ENCODE results near the gene SH3GLB1. TPM values are rescaled to one million over a fixed set of nuclear protein-coding genes. Genes with fewer than 3 reads are reported as not detected.

Gene SH3GLB1
- total and polyA plus RNA-seq, 10 of the 15 experiments (the other 5 are each of a cell fraction or from before 2014, with no cell fraction given): 18.0 to 59.0 (median 36.5) TPM

DNA sequence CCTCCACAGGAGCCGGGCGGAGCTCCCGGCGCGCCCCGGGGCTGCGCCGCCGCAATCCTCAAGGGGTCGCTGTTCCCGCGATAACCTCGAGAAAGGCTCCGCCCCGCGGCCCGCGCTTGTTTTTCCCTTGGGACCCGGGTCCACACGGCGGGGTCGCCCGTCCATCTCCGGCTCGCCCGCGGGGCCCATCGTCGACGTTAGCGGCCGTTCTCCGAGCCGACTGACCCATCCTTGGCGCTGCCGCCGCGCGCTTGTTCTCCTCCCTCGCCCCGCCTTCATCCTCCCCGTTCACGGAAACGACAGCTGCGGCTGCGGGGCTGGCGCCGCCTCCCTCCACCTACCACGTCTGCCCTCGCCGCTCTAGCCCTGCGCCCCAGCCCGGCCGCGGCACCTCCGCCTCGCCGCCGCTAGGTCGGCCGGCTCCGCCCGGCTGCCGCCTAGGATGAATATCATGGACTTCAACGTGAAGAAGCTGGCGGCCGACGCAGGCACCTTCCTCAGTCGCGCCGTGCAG is at the start of gene SH3GLB1 (continued):
- TF ChIP-seq MYC (IDR thresholded peaks at IDR 0.05; ENCODE audit: insufficient read depth, insufficient read length, insufficient replicate concordance, low read length, severe bottlenecking) (peak; percentile 57), CBX5 (IDR thresholded peaks at IDR 0.05; ENCODE audit: low read depth) (peak; percentile 86; the same call in 1 of the 2 replicates), RCOR1 (conservative IDR thresholded peaks at IDR 0.05; ENCODE audit: low read depth, low read length) (peak; percentile 82; the same call in 1 of the 2 replicates), NRF1 (conservative IDR thresholded peaks at IDR 0.05; ENCODE audit: low read depth, low read length) (no peak), NBN (IDR thresholded peaks at IDR 0.05) (peak; percentile 87; the same call in 1 of the 2 replicates), PAX5 (IDR thresholded peaks at IDR 0.05; ENCODE audit: borderline replicate concordance, low read depth, low read length) (peak; percentile 28; the same call in 1 of the 2 replicates), SMARCA5 (IDR thresholded peaks at IDR 0.05) (peak; percentile 67), IKZF2 (IDR thresholded peaks at IDR 0.05) (no peak; a peak in 1 of 4 replicates), SMAD1 (IDR thresholded peaks at IDR 0.05; ENCODE audit: low read depth, partially characterized antibody) (no peak), YY1 (IDR thresholded peaks at IDR 0.05; ENCODE audit: low read depth, low read length) (0 out of 2 replicates have a peak, but pooled peaks have one; percentile 7), RB1 (IDR thresholded peaks at IDR 0.05; ENCODE audit: borderline replicate concordance) (peak; percentile 97), ZNF24 (IDR thresholded peaks at IDR 0.05) (0 out of 2 replicates have a peak, but pooled peaks have one; percentile 6), POLR2AphosphoS5 (IDR thresholded peaks at IDR 0.05; ENCODE audit: low read length) (peak; percentile 30)
- TF ChIP-seq, protein P1, sequence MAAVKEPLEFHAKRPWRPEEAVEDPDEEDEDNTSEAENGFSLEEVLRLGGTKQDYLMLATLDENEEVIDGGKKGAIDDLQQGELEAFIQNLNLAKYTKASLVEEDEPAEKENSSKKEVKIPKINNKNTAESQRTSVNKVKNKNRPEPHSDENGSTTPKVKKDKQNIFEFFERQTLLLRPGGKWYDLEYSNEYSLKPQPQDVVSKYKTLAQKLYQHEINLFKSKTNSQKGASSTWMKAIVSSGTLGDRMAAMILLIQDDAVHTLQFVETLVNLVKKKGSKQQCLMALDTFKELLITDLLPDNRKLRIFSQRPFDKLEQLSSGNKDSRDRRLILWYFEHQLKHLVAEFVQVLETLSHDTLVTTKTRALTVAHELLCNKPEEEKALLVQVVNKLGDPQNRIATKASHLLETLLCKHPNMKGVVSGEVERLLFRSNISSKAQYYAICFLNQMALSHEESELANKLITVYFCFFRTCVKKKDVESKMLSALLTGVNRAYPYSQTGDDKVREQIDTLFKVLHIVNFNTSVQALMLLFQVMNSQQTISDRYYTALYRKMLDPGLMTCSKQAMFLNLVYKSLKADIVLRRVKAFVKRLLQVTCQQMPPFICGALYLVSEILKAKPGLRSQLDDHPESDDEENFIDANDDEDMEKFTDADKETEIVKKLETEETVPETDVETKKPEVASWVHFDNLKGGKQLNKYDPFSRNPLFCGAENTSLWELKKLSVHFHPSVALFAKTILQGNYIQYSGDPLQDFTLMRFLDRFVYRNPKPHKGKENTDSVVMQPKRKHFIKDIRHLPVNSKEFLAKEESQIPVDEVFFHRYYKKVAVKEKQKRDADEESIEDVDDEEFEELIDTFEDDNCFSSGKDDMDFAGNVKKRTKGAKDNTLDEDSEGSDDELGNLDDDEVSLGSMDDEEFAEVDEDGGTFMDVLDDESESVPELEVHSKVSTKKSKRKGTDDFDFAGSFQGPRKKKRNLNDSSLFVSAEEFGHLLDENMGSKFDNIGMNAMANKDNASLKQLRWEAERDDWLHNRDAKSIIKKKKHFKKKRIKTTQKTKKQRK (IDR thresholded peaks at IDR 0.05; ENCODE audit: low read depth, low read length): no peak
- TF ChIP-seq, protein P2, sequence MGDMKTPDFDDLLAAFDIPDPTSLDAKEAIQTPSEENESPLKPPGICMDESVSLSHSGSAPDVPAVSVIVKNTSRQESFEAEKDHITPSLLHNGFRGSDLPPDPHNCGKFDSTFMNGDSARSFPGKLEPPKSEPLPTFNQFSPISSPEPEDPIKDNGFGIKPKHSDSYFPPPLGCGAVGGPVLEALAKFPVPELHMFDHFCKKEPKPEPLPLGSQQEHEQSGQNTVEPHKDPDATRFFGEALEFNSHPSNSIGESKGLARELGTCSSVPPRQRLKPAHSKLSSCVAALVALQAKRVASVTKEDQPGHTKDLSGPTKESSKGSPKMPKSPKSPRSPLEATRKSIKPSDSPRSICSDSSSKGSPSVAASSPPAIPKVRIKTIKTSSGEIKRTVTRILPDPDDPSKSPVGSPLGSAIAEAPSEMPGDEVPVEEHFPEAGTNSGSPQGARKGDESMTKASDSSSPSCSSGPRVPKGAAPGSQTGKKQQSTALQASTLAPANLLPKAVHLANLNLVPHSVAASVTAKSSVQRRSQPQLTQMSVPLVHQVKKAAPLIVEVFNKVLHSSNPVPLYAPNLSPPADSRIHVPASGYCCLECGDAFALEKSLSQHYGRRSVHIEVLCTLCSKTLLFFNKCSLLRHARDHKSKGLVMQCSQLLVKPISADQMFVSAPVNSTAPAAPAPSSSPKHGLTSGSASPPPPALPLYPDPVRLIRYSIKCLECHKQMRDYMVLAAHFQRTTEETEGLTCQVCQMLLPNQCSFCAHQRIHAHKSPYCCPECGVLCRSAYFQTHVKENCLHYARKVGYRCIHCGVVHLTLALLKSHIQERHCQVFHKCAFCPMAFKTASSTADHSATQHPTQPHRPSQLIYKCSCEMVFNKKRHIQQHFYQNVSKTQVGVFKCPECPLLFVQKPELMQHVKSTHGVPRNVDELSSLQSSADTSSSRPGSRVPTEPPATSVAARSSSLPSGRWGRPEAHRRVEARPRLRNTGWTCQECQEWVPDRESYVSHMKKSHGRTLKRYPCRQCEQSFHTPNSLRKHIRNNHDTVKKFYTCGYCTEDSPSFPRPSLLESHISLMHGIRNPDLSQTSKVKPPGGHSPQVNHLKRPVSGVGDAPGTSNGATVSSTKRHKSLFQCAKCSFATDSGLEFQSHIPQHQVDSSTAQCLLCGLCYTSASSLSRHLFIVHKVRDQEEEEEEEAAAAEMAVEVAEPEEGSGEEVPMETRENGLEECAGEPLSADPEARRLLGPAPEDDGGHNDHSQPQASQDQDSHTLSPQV (IDR thresholded peaks at IDR 0.05): no peak
- TF ChIP-seq, protein P3, sequence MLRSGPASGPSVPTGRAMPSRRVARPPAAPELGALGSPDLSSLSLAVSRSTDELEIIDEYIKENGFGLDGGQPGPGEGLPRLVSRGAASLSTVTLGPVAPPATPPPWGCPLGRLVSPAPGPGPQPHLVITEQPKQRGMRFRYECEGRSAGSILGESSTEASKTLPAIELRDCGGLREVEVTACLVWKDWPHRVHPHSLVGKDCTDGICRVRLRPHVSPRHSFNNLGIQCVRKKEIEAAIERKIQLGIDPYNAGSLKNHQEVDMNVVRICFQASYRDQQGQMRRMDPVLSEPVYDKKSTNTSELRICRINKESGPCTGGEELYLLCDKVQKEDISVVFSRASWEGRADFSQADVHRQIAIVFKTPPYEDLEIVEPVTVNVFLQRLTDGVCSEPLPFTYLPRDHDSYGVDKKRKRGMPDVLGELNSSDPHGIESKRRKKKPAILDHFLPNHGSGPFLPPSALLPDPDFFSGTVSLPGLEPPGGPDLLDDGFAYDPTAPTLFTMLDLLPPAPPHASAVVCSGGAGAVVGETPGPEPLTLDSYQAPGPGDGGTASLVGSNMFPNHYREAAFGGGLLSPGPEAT (IDR thresholded peaks at IDR 0.05; ENCODE audit: low read depth): 0 out of 2 replicates have a peak, but pooled peaks have one; percentile 26
- TF ChIP-seq, protein P4, sequence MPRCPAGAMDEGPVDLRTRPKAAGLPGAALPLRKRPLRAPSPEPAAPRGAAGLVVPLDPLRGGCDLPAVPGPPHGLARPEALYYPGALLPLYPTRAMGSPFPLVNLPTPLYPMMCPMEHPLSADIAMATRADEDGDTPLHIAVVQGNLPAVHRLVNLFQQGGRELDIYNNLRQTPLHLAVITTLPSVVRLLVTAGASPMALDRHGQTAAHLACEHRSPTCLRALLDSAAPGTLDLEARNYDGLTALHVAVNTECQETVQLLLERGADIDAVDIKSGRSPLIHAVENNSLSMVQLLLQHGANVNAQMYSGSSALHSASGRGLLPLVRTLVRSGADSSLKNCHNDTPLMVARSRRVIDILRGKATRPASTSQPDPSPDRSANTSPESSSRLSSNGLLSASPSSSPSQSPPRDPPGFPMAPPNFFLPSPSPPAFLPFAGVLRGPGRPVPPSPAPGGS (IDR thresholded peaks at IDR 0.05; ENCODE audit: borderline replicate concordance, insufficient read depth, low read depth, low read length, poor library complexity, severe bottlenecking): peak; percentile 47
- TF ChIP-seq, protein P5, sequence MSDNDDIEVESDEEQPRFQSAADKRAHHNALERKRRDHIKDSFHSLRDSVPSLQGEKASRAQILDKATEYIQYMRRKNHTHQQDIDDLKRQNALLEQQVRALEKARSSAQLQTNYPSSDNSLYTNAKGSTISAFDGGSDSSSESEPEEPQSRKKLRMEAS (IDR thresholded peaks at IDR 0.05; ENCODE audit: low read depth, low read length): peak; percentile 18; the same call in 1 of the 2 replicates
